OCI-LY7 (cell line): ENCODE measurements around the gene ERCC6.

Experiments
- CTCF ChIP-seq: fragments of 200-600 bp; sonication (generic); conservative IDR thresholded peaks from 2 replicates; pipeline ENCODE4 v1.5.1; 2014; ENCODE audit warnings: mild to moderate bottlenecking, antibody characterized with exemption, low read length, moderate library complexity, mixed read lengths
- EZH2phosphoT487 ChIP-seq: fragments of 200-600 bp; sonication (generic); IDR thresholded peaks from 2 replicates; pipeline ENCODE4 v1.6.1; 2018; ENCODE audit warnings: low read depth, borderline replicate concordance, mild to moderate bottlenecking, mixed run types, antibody characterized with exemption, low read length, moderate library complexity, mixed read lengths

- TF ChIP-seq CTCF, result no peak
- TF ChIP-seq EZH2phosphoT487, result no peak
These were observed 30.7 kb downstream of the ERCC6 start for GRCh38 chr10:49508249-49508648.
